DND-41 (cell line): Measurements from ENCODE around the gene TSC2.

Experiments used
- ATAC-seq: fragments of 200-7000 bp; cut with Tn5 transposase; 3 replicates; pipeline ENCODE4 v1.9.1; 2021; ENCODE audit warnings: low read depth; ENCODE audit not compliant: insufficient read depth
- DNase-seq: peaks from one replicate; pipeline ENCODE4 v3.0.0-alpha.2; 2020
- H2AFZ ChIP-seq: 2 replicates; pipeline ENCODE4 v1.6.0; 2012; ENCODE audit warnings: low read depth, low read length
- H3K27ac ChIP-seq: 2 replicates; pipeline ENCODE4 v1.5.1; 2012; ENCODE audit warnings: low read length, inconsistent platforms
- H3K27me3 ChIP-seq: fragments of 200-600 bp; sonication (generic); 2 replicates; pipeline ENCODE4 v1.6.0; 2012; ENCODE audit warnings: low read length, mild to moderate bottlenecking, inconsistent platforms; ENCODE audit not compliant: insufficient read depth, poor library complexity
- H3K36me3 ChIP-seq: 2 replicates; pipeline ENCODE4 v1.5.1; 2012; ENCODE audit warnings: low read length, inconsistent platforms; ENCODE audit not compliant: insufficient read depth
- H3K4me1 ChIP-seq: 2 replicates; pipeline ENCODE4 v1.5.1; 2012; ENCODE audit warnings: mild to moderate bottlenecking, low read length; ENCODE audit not compliant: insufficient read depth
- H3K4me2 ChIP-seq: 2 replicates; pipeline ENCODE4 v1.6.0; 2012; ENCODE audit warnings: mild to moderate bottlenecking, moderate library complexity, low read length, inconsistent platforms; ENCODE audit not compliant: insufficient read depth
- H3K4me3 ChIP-seq, 2 experiments: fragments of 200-600 bp in 1 of 2; shearing (Covaris generic) in 1 of 2; 2 replicates each; pipeline ENCODE4 v1.5.1; 2012 to 2016; ENCODE audit warnings: inconsistent platforms in 2 of 2, low read length in 2 of 2, mild to moderate bottlenecking in 2 of 2, low read depth in 1 of 2, moderate library complexity in 1 of 2
- H3K79me2 ChIP-seq: 2 replicates; pipeline ENCODE4 v1.6.0; 2012; ENCODE audit warnings: low read length, inconsistent platforms; ENCODE audit not compliant: insufficient read depth
- H3K9ac ChIP-seq: 2 replicates; pipeline ENCODE4 v1.6.0; 2012; ENCODE audit warnings: low read depth, mild to moderate bottlenecking, inconsistent platforms, low read length, moderate library complexity
- H3K9me3 ChIP-seq: 2 replicates; pipeline ENCODE4 v1.5.1; 2012; ENCODE audit warnings: low read length, moderate library complexity, mild to moderate bottlenecking, inconsistent platforms; ENCODE audit not compliant: insufficient read depth, severe bottlenecking
- H4K20me1 ChIP-seq: 2 replicates; pipeline ENCODE4 v1.6.0; 2012; ENCODE audit warnings: low read length; ENCODE audit not compliant: insufficient read depth
- CTCF ChIP-seq: IDR thresholded peaks from 2 replicates; pipeline ENCODE4 v1.5.1; 2012; ENCODE audit warnings: borderline replicate concordance, low read length, moderate library complexity, mild to moderate bottlenecking; ENCODE audit not compliant: poor library complexity, severe bottlenecking; ENCODE audit errors: extremely low read depth
- EZH2 ChIP-seq: IDR thresholded peaks from 3 replicates; pipeline ENCODE4 v1.6.1; 2012; ENCODE audit warnings: borderline replicate concordance, low read depth, mild to moderate bottlenecking, moderate library complexity, low read length, inconsistent platforms; ENCODE audit not compliant: severe bottlenecking

The TSC2 gene

GRCh38 chr16:2064368-2064945 is 16.7 kb downstream of the TSC2 start:
- Histone ChIP-seq H3K36me3 (peaks cover 68% of the 10 kb centered on the region), H4K20me1 (0 out of 2 replicates have a peak, but pooled peaks cover 4% of the 10 kb centered on the region), H3K27ac (no peak overlapping the region), H3K4me2 (no peak overlapping the region), H3K9me3 (no peaks in the 10 kb centered on the region), H3K27me3 (no peaks in the 10 kb centered on the region), H3K4me1 (no peaks in the 10 kb centered on the region), H3K79me2 (no peaks in the 10 kb centered on the region), H3K4me3 (no peak overlapping the region), H2AFZ (no peak overlapping the region), H3K9ac (no peak overlapping the region)
- ATAC-seq (no peak), DNase-seq (no peak)
- TF ChIP-seq EZH2 (no peak), CTCF (no peak)

- Histone ChIP-seq H3K9ac (no peak overlapping the region), H3K79me2 (no peaks in the 10 kb centered on the region), H3K4me1 (no peaks in the 10 kb centered on the region), H3K4me3 (no peak overlapping the region), H3K27me3 (no peaks in the 10 kb centered on the region), H2AFZ (no peak overlapping the region), H3K36me3 (peaks cover 66% of the 10 kb centered on the region), H3K9me3 (no peaks in the 10 kb centered on the region), H3K4me2 (no peak overlapping the region), H4K20me1 (0 out of 2 replicates have a peak, but pooled peaks cover 4% of the 10 kb centered on the region), H3K27ac (no peak overlapping the region)
- TF ChIP-seq EZH2 (no peak), CTCF (no peak)
- no peak for DNase-seq
- ATAC-seq = no peak
These were observed 18.4 kb downstream of the TSC2 start for GRCh38 chr16:2066139-2066538.

- DNase-seq (no peak), ATAC-seq (no peak)
- 0 out of 2 replicates have a peak, but pooled peaks cover under 1% of the 10 kb centered on the region for H4K20me1 ChIP-seq
- no peaks in the 10 kb centered on the region for H3K9me3 ChIP-seq
- H2AFZ ChIP-seq = no peak overlapping the region
- TF ChIP-seq CTCF (no peak), EZH2 (no peak)
- H3K36me3 ChIP-seq = peaks cover 81% of the 10 kb centered on the region
- H3K4me1 ChIP-seq = no peaks in the 10 kb centered on the region
- H3K27me3 ChIP-seq = no peaks in the 10 kb centered on the region
- no peak overlapping the region for H3K4me2 ChIP-seq
- H3K79me2 ChIP-seq = no peaks in the 10 kb centered on the region
- no peak overlapping the region for H3K4me3 ChIP-seq
- H3K27ac ChIP-seq = no peak overlapping the region
- H3K9ac ChIP-seq = no peak overlapping the region
These were observed 23.0 kb downstream of the TSC2 start for GRCh38 chr16:2070576-2071453.
